ENCODE measurements around the gene CHP1.

The CHP1 gene

DNA sequence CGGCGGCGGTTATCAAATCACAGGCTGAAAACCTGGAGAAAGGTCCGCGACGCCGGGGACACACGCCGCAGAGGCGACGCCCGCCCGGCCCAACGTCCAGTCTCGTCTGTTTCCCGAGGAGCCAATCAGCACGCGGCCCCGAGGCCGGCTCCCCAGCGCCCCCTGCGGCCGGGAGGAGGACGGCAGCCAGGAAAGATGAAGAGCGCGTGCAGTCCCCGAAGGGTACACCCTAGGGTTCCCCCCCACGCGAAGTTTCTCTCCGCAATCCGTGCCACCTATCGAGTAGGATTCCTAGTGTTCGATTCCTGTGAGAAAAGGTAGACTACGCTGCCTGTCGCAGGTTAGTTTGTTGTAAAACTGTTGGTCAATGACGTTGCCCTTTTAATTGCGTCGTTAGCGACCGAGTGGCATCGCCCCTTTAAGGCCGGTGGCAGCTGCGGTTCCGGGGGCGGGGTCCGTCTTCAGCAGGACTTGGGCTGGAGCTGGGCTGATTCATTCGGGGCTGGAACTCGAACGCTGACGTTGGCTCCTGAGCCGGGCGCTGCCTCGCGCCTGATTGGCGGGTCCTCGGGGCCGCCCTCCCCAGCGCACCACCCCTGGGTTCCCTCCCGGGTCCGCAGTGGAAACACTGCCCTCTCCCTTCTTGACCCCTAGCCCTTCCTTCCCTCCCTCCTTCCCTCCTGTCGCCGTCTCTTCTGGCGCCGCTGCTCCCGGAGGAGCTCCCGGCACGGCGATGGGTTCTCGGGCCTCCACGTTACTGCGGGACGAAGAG is at the start of gene CHP1, which contains the start of gene EXD1:
TSS of gene CHP1 (plus strand) at position 619 of the 772 bp plus-strand sequence. CDS start at position 734, 115 bp downstream.
TSS of gene EXD1 (minus strand) at position 108 of the 772 bp plus-strand sequence. CDS start 4,182 bp downstream, outside the sequence.
- no peak for TF ChIP-seq ZFX (IDR thresholded peaks at IDR 0.05; ENCODE audit: borderline replicate concordance)
- TF ChIP-seq, protein P1, sequence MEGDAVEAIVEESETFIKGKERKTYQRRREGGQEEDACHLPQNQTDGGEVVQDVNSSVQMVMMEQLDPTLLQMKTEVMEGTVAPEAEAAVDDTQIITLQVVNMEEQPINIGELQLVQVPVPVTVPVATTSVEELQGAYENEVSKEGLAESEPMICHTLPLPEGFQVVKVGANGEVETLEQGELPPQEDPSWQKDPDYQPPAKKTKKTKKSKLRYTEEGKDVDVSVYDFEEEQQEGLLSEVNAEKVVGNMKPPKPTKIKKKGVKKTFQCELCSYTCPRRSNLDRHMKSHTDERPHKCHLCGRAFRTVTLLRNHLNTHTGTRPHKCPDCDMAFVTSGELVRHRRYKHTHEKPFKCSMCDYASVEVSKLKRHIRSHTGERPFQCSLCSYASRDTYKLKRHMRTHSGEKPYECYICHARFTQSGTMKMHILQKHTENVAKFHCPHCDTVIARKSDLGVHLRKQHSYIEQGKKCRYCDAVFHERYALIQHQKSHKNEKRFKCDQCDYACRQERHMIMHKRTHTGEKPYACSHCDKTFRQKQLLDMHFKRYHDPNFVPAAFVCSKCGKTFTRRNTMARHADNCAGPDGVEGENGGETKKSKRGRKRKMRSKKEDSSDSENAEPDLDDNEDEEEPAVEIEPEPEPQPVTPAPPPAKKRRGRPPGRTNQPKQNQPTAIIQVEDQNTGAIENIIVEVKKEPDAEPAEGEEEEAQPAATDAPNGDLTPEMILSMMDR (IDR thresholded peaks at IDR 0.05) = peak; percentile 99
- H3K27ac ChIP-seq = peak within 1 kb of the TSS; percentile 75

DNA sequence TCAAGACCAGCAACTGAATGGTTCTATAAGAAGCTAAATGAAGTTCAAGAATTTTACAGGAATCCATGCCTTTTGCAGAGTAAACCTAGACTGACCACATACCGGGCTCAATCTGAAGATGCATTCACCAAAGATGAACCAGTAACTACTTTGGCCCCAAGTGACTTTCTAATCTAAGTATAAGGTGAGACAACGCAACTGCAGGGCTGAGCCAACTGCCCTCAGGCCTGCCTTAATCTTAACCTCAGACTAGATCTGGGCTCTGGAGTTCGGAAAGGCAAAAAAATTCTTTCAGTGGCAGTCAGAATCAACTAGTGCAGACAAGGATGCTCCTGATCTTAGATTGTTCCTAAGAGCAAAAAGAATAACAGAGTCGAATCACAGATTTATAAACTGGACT is 48.8 kb upstream of the CHP1 start:
- TF ChIP-seq ZFX (IDR thresholded peaks at IDR 0.05; ENCODE audit: borderline replicate concordance) = no peak
- TF ChIP-seq, protein P1 (IDR thresholded peaks at IDR 0.05) = no peak
- H3K27ac ChIP-seq = no peak overlapping the region

DNA sequence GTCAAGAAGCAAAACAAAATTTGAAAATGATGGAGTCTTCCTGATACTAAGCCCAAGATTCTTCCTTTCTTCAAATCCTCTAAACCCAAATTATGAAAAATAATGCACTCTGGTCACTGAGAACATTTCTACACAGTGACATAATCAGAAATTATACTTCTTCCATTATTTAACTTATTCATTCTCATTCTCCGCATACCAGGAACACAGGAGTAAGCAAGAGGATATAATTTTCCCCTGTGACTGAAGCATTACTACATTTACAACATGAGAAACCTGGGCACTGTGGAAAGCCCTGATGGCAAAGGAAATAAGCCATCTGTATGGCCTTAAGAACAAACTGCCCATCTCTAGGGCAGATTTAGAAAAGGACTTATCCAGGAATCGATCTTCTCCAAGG is 47.5 kb upstream of the CHP1 start:
- no peak overlapping the region for H3K27ac ChIP-seq
- TF ChIP-seq, protein P1 (IDR thresholded peaks at IDR 0.05) = no peak
- no peak for TF ChIP-seq ZFX (IDR thresholded peaks at IDR 0.05; ENCODE audit: borderline replicate concordance)

DNA sequence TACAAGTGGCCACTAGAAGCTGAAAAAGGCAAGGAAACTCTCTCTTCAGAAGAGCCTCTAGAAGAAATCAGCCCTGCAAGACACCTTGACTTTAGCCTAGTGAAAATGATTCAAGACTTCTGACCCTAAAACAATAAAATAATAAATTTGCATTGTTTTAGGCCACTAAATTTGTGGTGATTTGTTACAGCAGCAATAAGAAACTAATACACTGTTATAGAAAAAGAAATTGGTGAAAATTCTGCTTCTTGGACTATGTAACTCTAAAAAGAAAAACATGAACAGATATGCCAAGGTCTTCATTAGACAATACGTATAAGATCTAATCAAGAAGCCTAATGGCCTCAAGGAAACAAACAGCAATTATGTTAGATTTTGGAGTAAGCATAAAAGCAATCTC is 36.6 kb upstream of the CHP1 start:
- H3K27ac ChIP-seq = no peak overlapping the region
- TF ChIP-seq ZFX (IDR thresholded peaks at IDR 0.05; ENCODE audit: borderline replicate concordance) = no peak
- TF ChIP-seq, protein P1 (IDR thresholded peaks at IDR 0.05) = no peak

DNA sequence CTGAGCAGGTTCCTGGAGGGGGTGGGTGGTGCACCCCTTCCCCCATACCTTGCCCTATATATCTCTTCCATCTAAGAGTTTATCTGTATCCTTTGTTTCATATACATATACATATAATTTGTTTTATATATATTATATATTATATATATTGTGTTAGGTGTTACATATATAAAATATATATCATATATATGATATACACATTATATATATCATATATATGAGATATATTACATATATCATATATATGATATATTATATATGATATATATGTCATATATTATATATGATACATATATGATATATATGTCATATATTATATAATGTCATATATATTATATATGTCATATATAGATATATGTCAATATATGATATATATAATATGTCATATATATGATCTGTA is 31.6 kb upstream of the CHP1 start:
- H3K27ac ChIP-seq = no peak overlapping the region
- TF ChIP-seq ZFX (IDR thresholded peaks at IDR 0.05; ENCODE audit: borderline replicate concordance) = no peak
- TF ChIP-seq, protein P1 (IDR thresholded peaks at IDR 0.05) = no peak

DNA sequence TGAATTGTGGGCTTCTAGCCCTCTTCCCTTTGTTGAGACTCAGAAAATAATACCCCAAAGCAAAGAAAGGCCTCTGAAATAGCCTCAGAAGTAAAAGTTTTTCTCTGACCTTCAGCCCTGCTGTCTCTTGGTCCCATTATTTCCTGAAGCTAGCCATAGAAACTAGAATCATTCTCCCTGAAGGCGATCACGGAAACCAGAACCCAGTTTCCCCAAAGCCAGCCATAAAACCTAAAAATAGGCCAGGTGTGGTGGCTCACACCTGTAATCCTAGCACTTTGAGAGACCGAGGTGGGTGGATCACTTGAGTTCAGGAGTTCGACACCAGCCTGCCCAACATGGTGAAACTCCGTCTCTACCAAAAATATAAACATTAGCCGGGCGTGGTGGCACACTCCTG is 27.7 kb upstream of the CHP1 start:
- no peak overlapping the region for H3K27ac ChIP-seq
- TF ChIP-seq ZFX (IDR thresholded peaks at IDR 0.05; ENCODE audit: borderline replicate concordance) = no peak
- TF ChIP-seq, protein P1 (IDR thresholded peaks at IDR 0.05) = no peak

DNA sequence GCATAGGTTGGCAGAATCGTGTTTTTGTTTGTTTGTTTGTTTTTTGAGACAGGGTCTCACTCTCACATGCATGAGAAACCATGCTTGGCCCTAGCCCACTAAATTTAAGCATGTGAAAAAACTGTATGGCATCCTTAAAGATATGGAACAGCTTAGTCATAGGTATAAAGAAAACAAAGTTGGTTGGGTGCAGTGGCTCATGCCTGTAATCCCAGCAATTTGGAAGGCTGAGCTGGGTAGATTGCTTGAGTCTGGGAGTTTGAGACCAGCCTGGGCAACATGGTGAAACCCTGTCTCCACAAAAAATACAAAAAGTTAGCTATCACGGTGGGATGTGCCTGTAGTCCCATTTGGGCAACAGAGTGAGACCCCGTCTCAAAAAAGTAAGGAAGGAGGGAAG is 25.8 kb upstream of the CHP1 start:
- no peak for TF ChIP-seq ZFX (IDR thresholded peaks at IDR 0.05; ENCODE audit: borderline replicate concordance)
- TF ChIP-seq, protein P1 (IDR thresholded peaks at IDR 0.05) = no peak
- no peak overlapping the region for H3K27ac ChIP-seq

Data from 22Rv1 (cell line).